Thoracic aorta (tissue), 2 donors: Measurements from ENCODE around the gene PRKCA. TPM values are rescaled to one million over a fixed set of nuclear protein-coding genes. Genes with fewer than 3 reads are reported as not detected.

Experiments used
- ATAC-seq: fragments of 150-250 bp; one replicate; pipeline ENCODE4 v1.8.0; 2017; ENCODE audit warnings: low read depth; ENCODE audit not compliant: insufficient number of reproducible peaks, low FRiP score
- DNase-seq: peaks from one replicate; pipeline ENCODE4 v3.0.0-alpha.2; 2020; ENCODE audit warnings: low spot score
- H3K27ac ChIP-seq, 2 donors: fragments of 200-600 bp; sonication (generic); 1 replicate in 1 of 2; 2 replicates in 1 of 2; pipeline ENCODE4 v1.5.1; 2016; ENCODE audit warnings: mild to moderate bottlenecking in 2 of 2, moderate library complexity in 2 of 2
- H3K27me3 ChIP-seq: fragments of 200-600 bp; sonication (generic); replicated peaks from 2 replicates; pipeline ENCODE4 v1.6.0; 2016; ENCODE audit warnings: mild to moderate bottlenecking; ENCODE audit not compliant: insufficient read depth
- H3K36me3 ChIP-seq: fragments of 200-600 bp; sonication (generic); one replicate; pipeline ENCODE4 v1.5.1; 2016
- H3K4me1 ChIP-seq, 2 donors: fragments of 200-600 bp; sonication (generic); 1 replicate in 1 of 2; 2 replicates in 1 of 2; pipeline versions ENCODE4 v1.5.1 to v1.6.0; 2016; ENCODE audit warnings: low read depth in 2 of 2, mild to moderate bottlenecking in 1 of 2; ENCODE audit not compliant: control insufficient read depth in 1 of 2
- H3K4me3 ChIP-seq: fragments of 200-600 bp; sonication (generic); 2 replicates; pipeline ENCODE4 v1.5.1; 2016; ENCODE audit warnings: mild to moderate bottlenecking
- H3K9me3 ChIP-seq: fragments of 200-600 bp; sonication (generic); 2 replicates; pipeline ENCODE4 v1.5.1; 2016
- total RNA-seq, 2 donors: library from RNA; depleted of rRNA; stranded (reverse); fragments of >200 nt; gene quantifications; one replicate each; pipeline versions ENCODE4 v1.1.0 to v1.2.3, GENCODE V29; 2016
- TF ChIP-seq, protein P1 (sequence below): fragments of 200-600 bp; sonication (generic); IDR thresholded peaks from one replicate; pipeline ENCODE4 v1.5.1; 2019; ENCODE audit warnings: antibody characterized with exemption

Gene PRKCA
- total RNA-seq, 2 donors from 2014 or later = 9.1 to 11.6 TPM

GRCh38 chr17:66602659-66603384 lies 300.4 kb downstream of the PRKCA start:
- TF ChIP-seq, protein P1, sequence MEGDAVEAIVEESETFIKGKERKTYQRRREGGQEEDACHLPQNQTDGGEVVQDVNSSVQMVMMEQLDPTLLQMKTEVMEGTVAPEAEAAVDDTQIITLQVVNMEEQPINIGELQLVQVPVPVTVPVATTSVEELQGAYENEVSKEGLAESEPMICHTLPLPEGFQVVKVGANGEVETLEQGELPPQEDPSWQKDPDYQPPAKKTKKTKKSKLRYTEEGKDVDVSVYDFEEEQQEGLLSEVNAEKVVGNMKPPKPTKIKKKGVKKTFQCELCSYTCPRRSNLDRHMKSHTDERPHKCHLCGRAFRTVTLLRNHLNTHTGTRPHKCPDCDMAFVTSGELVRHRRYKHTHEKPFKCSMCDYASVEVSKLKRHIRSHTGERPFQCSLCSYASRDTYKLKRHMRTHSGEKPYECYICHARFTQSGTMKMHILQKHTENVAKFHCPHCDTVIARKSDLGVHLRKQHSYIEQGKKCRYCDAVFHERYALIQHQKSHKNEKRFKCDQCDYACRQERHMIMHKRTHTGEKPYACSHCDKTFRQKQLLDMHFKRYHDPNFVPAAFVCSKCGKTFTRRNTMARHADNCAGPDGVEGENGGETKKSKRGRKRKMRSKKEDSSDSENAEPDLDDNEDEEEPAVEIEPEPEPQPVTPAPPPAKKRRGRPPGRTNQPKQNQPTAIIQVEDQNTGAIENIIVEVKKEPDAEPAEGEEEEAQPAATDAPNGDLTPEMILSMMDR = no peak
- no peak for DNase-seq
- Histone ChIP-seq H3K27ac (no peak overlapping the region), H3K9me3 (no peaks in the 10 kb centered on the region), H3K27me3 (no peaks in the 10 kb centered on the region), H3K36me3 (no peaks in the 10 kb centered on the region), H3K4me3 (no peak overlapping the region), H3K4me1 (no peaks in the 10 kb centered on the region)
- no peak for ATAC-seq

GRCh38 chr17:66604376-66604775 lies 302.0 kb downstream of the PRKCA start:
- no peak for ATAC-seq

DNA sequence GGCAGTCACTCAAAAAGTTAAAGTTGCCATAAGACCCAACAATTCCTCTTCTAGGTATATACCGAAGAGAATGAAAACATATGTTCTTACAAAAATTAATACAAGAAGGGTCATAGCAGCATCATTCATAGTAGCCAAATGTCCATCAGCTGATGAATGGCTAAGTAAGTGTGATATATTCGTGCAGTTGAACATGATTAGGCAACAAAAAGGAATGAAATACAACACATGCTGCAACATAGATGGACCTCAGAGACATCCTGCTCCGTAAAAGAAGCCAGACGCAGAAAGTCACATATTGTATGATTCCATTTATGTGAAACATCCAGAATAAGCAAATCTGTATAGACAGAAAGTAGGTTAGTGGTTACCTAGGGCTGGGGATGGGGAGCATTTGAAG lies 303.1 kb downstream of the PRKCA start:
- Histone ChIP-seq H3K27ac (no peak overlapping the region), H3K9me3 (peaks cover 4% of the 10 kb centered on the region), H3K36me3 (no peaks in the 10 kb centered on the region), H3K4me3 (no peak overlapping the region), H3K27me3 (no peaks in the 10 kb centered on the region), H3K4me1 (no peaks in the 10 kb centered on the region)
- ATAC-seq = no peak
- TF ChIP-seq, protein P1 = no peak
- DNase-seq = no peak

More at GRCh38 chr17:66604376-66604775, 302.0 kb downstream of the PRKCA start:
- Histone ChIP-seq H3K36me3 (no peaks in the 10 kb centered on the region), H3K4me1 (no peaks in the 10 kb centered on the region), H3K9me3 (no peaks in the 10 kb centered on the region), H3K4me3 (no peak overlapping the region), H3K27ac (no peak overlapping the region), H3K27me3 (no peaks in the 10 kb centered on the region)
- TF ChIP-seq, protein P1 = no peak
- DNase-seq = no peak

DNA sequence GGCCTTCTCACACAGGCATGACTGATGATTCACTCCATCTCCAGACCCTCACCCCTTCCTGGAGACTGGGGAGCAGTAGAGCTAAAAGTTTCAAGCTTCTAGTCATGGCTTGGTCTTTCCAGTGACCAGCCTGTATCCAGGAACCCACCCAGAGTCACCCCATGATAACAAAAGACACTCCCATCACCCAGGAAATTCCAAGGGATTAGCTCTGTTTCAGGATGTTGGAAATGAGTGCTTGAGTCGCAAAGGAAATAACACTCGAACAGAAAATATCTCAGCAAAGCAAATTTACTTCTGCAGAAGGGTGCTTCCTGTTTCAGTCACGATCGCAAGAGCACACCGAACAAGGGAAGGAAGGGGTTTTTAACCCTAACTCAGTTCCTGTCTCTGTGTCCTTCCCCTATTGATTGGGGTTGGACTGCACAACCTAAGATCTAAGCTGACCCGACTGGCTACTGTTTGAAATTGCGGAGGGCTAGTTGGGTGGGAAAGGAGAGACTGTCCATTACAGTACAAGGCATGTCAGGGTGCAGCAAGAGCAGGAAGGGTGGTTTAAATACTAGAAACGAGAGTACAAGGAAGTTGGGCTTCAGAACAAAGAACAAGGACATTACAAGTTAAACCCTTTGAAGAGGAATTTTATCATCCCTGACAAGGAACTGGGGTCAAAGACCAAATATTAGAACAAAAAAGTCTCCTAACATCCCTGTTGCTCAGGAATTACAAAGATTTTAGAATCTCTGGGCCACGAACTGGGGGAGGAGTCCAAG lies 308.1 kb downstream of the PRKCA start:
- H3K4me1 ChIP-seq = no peaks in the 10 kb centered on the region
- TF ChIP-seq, protein P1 = no peak

GRCh38 chr17:66611397-66611796 lies 309.0 kb downstream of the PRKCA start:
- no peaks in the 10 kb centered on the region for H3K36me3 ChIP-seq
- peaks cover 6% of the 10 kb centered on the region for H3K9me3 ChIP-seq
- no peak for ATAC-seq
- no peaks in the 10 kb centered on the region for H3K27me3 ChIP-seq
- H3K4me3 ChIP-seq = no peak overlapping the region
- DNase-seq = no peak
- TF ChIP-seq, protein P1 = no peak
- H3K27ac ChIP-seq = no peak overlapping the region
- no peaks in the 10 kb centered on the region for H3K4me1 ChIP-seq

More for the DNA sequence above, 308.1 kb downstream of the PRKCA start:
- Histone ChIP-seq H3K36me3 (no peaks in the 10 kb centered on the region), H3K27me3 (no peaks in the 10 kb centered on the region), H3K4me3 (no peak overlapping the region), H3K27ac (no peak overlapping the region), H3K9me3 (peaks cover 6% of the 10 kb centered on the region)
- no peak for DNase-seq
- no peak for ATAC-seq
